Glutamatergic neuron (in vitro differentiated cells): ENCODE data around the gene EXTL2. TPM values are rescaled to one million over a fixed set of nuclear protein-coding genes. Genes with fewer than 3 reads are reported as not detected.

Source experiments
- DNase-seq: peaks from one replicate; pipeline ENCODE4 v3.0.0; 2022
- H3K27ac Mint-ChIP-seq: one replicate; pipeline ENCODE4 v1.8.0; 2020; ENCODE audit warnings: mild to moderate bottlenecking, mixed read lengths, inconsistent platforms; ENCODE audit not compliant: unreplicated experiment
- H3K27me3 Mint-ChIP-seq: one replicate; pipeline ENCODE4 v1.8.0; 2020; ENCODE audit warnings: mild to moderate bottlenecking, moderate library complexity, mixed read lengths, inconsistent platforms; ENCODE audit not compliant: unreplicated experiment
- H3K36me3 Mint-ChIP-seq: one replicate; pipeline ENCODE4 v1.8.0; 2020; ENCODE audit warnings: mild to moderate bottlenecking, mixed read lengths, inconsistent platforms; ENCODE audit not compliant: unreplicated experiment
- H3K4me1 Mint-ChIP-seq: one replicate; pipeline ENCODE4 v1.8.0; 2020; ENCODE audit warnings: mild to moderate bottlenecking, low read depth, mixed read lengths, inconsistent platforms; ENCODE audit not compliant: unreplicated experiment
- H3K4me3 Mint-ChIP-seq: one replicate; pipeline ENCODE4 v1.8.0; 2020; ENCODE audit warnings: mild to moderate bottlenecking, mixed read lengths, inconsistent platforms; ENCODE audit not compliant: unreplicated experiment
- H3K9me3 Mint-ChIP-seq: one replicate; pipeline ENCODE4 v1.8.0; 2020; ENCODE audit warnings: mild to moderate bottlenecking, moderate library complexity, mixed read lengths, inconsistent platforms; ENCODE audit not compliant: unreplicated experiment
- total RNA-seq: library from RNA; stranded (reverse); fragmentation: NEBNext Ultra II Directional; extraction: Animal tissue kit (Norgen Biotek cat#: 25700); gene quantifications from one replicate; pipeline ENCODE4 v1.2.1, GENCODE V29; 2021; ENCODE audit not compliant: unreplicated experiment
- TF ChIP-seq, protein P1 (sequence below): fragments of 200-600 bp; sonication (generic); IDR thresholded peaks from one replicate; pipeline ENCODE4 v1.5.0; 2021; ENCODE audit not compliant: partially characterized antibody, unreplicated experiment

The EXTL2 gene
- total RNA-seq, 1 donor from 2014 or later = 27.9 TPM

DNA sequence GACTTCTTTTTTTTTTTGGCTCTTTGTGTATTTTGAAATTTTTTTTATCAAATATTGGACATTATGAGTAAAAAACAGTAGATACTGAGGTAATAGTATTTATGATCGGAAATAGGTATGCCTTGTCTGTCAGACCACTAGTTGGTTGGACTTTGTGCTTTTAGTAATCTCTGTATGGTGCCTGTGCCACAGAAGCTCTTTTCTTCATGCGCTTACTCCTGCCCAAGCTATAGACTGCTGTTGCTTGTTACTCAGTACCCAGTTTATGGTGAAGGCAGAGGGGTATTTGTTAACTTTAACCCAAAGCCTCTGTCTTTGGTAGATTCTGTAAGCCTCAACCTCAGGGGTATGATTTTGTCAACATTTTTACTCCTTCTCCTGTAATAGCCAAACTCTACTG lies 9.9 kb upstream of the EXTL2 start:
- TF ChIP-seq, protein P1, sequence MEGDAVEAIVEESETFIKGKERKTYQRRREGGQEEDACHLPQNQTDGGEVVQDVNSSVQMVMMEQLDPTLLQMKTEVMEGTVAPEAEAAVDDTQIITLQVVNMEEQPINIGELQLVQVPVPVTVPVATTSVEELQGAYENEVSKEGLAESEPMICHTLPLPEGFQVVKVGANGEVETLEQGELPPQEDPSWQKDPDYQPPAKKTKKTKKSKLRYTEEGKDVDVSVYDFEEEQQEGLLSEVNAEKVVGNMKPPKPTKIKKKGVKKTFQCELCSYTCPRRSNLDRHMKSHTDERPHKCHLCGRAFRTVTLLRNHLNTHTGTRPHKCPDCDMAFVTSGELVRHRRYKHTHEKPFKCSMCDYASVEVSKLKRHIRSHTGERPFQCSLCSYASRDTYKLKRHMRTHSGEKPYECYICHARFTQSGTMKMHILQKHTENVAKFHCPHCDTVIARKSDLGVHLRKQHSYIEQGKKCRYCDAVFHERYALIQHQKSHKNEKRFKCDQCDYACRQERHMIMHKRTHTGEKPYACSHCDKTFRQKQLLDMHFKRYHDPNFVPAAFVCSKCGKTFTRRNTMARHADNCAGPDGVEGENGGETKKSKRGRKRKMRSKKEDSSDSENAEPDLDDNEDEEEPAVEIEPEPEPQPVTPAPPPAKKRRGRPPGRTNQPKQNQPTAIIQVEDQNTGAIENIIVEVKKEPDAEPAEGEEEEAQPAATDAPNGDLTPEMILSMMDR = no peak
- Mint-ChIP-seq H3K27ac (no peak overlapping the region), H3K27me3 (no peaks in the 10 kb centered on the region), H3K36me3 (no peaks in the 10 kb centered on the region), H3K9me3 (no peaks in the 10 kb centered on the region), H3K4me1 (peaks cover 16% of the 10 kb centered on the region), H3K4me3 (no peak overlapping the region)
- DNase-seq = no peak

DNA sequence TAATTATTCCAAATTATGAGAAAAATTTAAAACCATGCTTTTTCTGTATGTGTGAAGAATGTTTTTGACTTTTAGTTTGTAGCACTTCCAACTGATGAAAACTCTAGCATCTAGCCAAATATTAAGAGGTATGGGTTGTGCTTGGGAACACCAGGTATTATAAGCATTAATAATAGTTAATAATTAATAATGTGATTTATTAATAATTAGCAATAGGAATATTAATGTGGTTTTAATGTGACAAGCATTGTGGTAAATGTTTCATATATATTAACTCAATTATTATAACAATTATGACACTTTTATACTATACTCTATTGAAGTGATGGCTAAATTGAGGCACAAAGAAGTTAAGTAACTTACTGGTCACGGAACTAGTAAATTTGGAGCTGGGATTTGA lies 9.1 kb upstream of the EXTL2 start:
- H3K27ac Mint-ChIP-seq = no peak overlapping the region
- H3K9me3 Mint-ChIP-seq = no peaks in the 10 kb centered on the region
- H3K36me3 Mint-ChIP-seq = no peaks in the 10 kb centered on the region
- TF ChIP-seq, protein P1 = no peak
- no peak overlapping the region for H3K4me3 Mint-ChIP-seq
- peaks cover 16% of the 10 kb centered on the region for H3K4me1 Mint-ChIP-seq
- H3K27me3 Mint-ChIP-seq = no peaks in the 10 kb centered on the region
- no peak for DNase-seq

DNA sequence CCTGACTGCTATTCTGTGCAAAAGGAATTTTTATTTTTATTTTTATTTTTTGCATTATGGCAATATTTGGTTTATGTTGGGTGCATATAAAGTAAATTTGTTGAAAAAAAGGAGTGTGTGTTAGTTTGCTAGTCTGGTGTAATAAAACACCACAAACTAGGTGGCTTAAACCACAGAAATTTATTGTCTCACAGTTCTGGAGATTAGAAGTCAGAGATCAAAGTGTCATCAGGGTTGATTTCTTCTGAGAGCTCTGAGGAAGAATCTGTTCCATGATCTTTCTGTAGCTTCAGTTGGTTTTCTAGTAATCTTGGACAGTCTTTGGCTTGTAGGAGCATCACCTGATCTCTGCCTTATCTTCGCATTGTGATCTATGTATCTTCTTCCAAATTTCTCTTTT lies 7.7 kb upstream of the EXTL2 start:
- Mint-ChIP-seq H3K27me3 (no peaks in the 10 kb centered on the region), H3K36me3 (no peaks in the 10 kb centered on the region), H3K27ac (no peak overlapping the region), H3K4me3 (no peak overlapping the region), H3K9me3 (no peaks in the 10 kb centered on the region), H3K4me1 (peaks cover 7% of the 10 kb centered on the region)
- no peak for DNase-seq
- TF ChIP-seq, protein P1 = no peak

DNA sequence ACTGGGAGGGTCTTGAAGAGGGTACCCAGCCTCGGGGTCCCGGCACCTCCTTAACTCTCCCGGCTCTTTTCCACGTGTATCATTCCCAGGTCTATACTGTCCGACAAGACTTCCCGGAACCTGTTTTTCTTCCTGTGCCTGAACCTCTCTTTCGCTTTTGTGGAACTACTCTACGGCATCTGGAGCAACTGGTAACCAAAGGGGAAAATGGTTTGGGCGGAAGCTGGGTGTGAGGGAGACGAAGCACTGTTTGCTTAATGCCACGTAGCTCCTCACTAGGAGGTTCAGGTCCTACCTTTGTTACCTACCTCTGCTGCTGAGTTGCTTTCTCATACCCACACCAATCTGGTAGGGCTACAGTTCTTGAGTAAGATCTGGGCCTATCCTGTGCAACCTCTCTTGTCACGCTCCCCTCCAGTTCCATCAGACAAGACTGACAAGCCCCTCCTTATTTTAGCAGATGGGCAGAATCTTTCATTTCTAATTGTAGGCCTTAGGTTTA lies 1.9 kb upstream of the EXTL2 start:
- Mint-ChIP-seq H3K9me3 (peaks cover 5% of the 10 kb centered on the region), H3K27ac (peak overlapping the region; percentile 95), H3K4me1 (peaks cover 9% of the 10 kb centered on the region), H3K27me3 (peaks cover 2% of the 10 kb centered on the region), H3K36me3 (no peaks in the 10 kb centered on the region), H3K4me3 (peak overlapping the region; percentile 98)
- TF ChIP-seq, protein P1 = no peak
- DNase-seq = no peak

DNA sequence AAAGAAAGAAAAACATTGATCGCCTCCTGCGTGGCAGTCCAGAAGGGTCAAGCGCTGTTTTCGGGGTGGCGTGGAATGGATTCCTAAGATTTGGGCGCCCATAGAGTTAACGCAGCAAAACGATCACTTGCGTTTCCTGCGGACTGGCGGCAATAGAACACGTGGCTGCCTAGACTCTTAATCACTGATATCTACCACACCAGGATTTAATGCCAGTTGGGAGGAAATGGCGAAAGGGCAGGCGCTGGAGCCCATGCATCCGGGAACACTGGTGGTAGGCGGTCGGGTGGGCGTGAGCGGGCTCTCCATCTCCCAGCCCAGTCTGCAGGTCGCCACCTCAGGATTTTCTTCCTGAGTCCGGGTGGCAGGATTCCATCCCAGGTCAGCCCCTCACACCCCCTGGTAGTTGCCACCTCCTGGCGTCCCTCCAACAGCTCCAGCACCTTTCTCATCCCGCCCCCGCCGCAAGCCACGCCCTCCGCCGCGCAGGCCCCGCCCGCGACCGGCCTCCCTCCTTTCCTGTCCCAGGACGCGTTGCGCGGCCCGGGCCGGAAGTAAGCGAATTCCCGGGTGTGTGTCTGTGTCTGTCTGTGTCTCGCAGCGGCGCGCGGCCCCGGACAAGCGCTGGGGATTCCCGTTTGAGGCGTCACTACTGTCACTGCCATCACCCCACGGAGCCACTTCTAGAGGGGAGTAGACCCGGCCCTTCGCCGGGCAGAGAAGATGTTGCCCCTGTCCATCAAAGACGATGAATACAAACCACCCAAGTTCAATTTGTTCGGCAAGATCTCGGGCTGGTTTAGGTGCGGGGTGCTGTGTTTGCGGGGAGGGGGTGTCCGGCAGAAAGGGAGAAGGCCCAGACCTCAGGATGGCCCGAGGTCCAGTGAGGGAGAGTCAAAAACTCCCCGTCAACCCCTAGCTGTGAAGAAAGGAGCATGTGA lies 1.2 kb upstream of the EXTL2 start, which contains the start of gene SLC30A7:
TSS of gene SLC30A7 (plus strand) at position 551 of the 941 bp plus-strand sequence. CDS start at position 724, 173 bp downstream.
- peaks cover 6% of the 10 kb centered on the region for H3K36me3 Mint-ChIP-seq
- TF ChIP-seq, protein P1 = no peak
- peaks cover 2% of the 10 kb centered on the region for H3K27me3 Mint-ChIP-seq
- H3K27ac Mint-ChIP-seq = peak within 1 kb of the TSS; percentile 95
- peak; percentile 96 for DNase-seq
- H3K4me1 Mint-ChIP-seq = peaks cover 9% of the 10 kb centered on the region
- H3K4me3 Mint-ChIP-seq = peak within 1 kb of the TSS; percentile 98
- peaks cover 5% of the 10 kb centered on the region for H3K9me3 Mint-ChIP-seq
